Suprapubic skin (tissue), 3 donors: ENCODE measurements around the gene SIL1.

Source experiments
- EP300 ChIP-seq: sonication (generic); formaldehyde crosslinking; IDR thresholded peaks from one replicate; pipeline ENCODE4 v1.6.1; 2017; ENCODE audit warnings: antibody characterized with exemption
- POLR2A ChIP-seq, 2 donors: fragments of 450-650 bp; IDR thresholded peaks; one replicate each; pipeline ENCODE4 v1.6.1; 2017; ENCODE audit warnings: antibody characterized with exemption in 2 of 2, mild to moderate bottlenecking in 2 of 2, moderate library complexity in 2 of 2
- TF ChIP-seq, protein P1 (sequence below), 2 donors: fragments of 200-600 bp in 1 of 2; fragments of 450-650 bp in 1 of 2; sonication (generic) in 1 of 2; IDR thresholded peaks; one replicate each; pipeline ENCODE4 v1.5.1; 2016 to 2019; ENCODE audit warnings: antibody characterized with exemption in 2 of 2, mild to moderate bottlenecking in 1 of 2, moderate library complexity in 1 of 2

GRCh38 chr5:138920181-138920580 is 278.0 kb downstream of the SIL1 start:
- TF ChIP-seq EP300 (no peak), POLR2A (IDR thresholded peaks at IDR 0.05) (no peak)
- TF ChIP-seq, protein P1, sequence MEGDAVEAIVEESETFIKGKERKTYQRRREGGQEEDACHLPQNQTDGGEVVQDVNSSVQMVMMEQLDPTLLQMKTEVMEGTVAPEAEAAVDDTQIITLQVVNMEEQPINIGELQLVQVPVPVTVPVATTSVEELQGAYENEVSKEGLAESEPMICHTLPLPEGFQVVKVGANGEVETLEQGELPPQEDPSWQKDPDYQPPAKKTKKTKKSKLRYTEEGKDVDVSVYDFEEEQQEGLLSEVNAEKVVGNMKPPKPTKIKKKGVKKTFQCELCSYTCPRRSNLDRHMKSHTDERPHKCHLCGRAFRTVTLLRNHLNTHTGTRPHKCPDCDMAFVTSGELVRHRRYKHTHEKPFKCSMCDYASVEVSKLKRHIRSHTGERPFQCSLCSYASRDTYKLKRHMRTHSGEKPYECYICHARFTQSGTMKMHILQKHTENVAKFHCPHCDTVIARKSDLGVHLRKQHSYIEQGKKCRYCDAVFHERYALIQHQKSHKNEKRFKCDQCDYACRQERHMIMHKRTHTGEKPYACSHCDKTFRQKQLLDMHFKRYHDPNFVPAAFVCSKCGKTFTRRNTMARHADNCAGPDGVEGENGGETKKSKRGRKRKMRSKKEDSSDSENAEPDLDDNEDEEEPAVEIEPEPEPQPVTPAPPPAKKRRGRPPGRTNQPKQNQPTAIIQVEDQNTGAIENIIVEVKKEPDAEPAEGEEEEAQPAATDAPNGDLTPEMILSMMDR (IDR thresholded peaks at IDR 0.05): no peak
